ENCODE measurements around the gene SMIM3.
"Not testable (repeated sequence)": the region's sequence is repeated elsewhere in the genome, so short reads cannot be mapped to it uniquely, and the experiment has no call there.

DNA sequence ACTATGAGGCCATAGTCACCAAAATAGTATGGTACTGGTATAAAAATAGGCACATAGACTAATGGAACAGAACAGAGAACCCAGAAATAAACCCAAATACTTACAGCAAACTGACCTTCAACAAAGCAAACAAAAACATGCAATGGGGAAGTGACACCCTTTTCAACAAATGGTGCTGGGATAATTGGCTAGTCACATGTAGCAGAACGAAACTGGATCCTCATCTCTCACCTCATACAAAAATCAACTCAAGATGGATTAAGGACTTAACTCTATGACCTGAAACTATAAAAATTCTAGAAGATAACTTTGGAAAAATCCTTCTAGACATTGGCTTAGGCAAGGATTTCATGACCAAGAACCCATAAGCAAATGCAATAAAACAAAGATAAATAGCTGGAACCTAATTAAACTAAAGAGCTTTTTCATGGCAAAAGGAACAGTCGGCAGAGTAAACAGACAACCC lies 14.9 kb downstream of the SMIM3 start:
- TF ChIP-seq, protein P1, sequence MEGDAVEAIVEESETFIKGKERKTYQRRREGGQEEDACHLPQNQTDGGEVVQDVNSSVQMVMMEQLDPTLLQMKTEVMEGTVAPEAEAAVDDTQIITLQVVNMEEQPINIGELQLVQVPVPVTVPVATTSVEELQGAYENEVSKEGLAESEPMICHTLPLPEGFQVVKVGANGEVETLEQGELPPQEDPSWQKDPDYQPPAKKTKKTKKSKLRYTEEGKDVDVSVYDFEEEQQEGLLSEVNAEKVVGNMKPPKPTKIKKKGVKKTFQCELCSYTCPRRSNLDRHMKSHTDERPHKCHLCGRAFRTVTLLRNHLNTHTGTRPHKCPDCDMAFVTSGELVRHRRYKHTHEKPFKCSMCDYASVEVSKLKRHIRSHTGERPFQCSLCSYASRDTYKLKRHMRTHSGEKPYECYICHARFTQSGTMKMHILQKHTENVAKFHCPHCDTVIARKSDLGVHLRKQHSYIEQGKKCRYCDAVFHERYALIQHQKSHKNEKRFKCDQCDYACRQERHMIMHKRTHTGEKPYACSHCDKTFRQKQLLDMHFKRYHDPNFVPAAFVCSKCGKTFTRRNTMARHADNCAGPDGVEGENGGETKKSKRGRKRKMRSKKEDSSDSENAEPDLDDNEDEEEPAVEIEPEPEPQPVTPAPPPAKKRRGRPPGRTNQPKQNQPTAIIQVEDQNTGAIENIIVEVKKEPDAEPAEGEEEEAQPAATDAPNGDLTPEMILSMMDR (IDR thresholded peaks at IDR 0.05 in 2 of 3, conservative IDR thresholded peaks at IDR 0.05 in 1 of 3; ENCODE audit: control insufficient read depth in 2 of 3, extremely low read depth in 1 of 3, insufficient read depth in 1 of 3, low read depth in 3 of 3, low read length in 3 of 3): not testable (repeated sequence)
- not testable (repeated sequence) for TF ChIP-seq RUNX3 (IDR thresholded peaks at IDR 0.05; ENCODE audit: low read length); ZNF622 (IDR thresholded peaks at IDR 0.05); TARDBP (IDR thresholded peaks at IDR 0.05; ENCODE audit: borderline replicate concordance); NR2C2 (IDR thresholded peaks at IDR 0.05; ENCODE audit: borderline replicate concordance, control insufficient read depth, insufficient read length, low read depth); CREB1 (IDR thresholded peaks at IDR 0.05; ENCODE audit: low read depth); RAD21 (IDR thresholded peaks at IDR 0.05; ENCODE audit: insufficient read depth, low read depth, low read length); POLR2AphosphoS5 (IDR thresholded peaks at IDR 0.05; ENCODE audit: low read length)

Measured in GM12878 (cell line).